Mucosa of descending colon (tissue), 3 donors: ENCODE data around the gene MLC1. TPM values are rescaled to one million over a fixed set of nuclear protein-coding genes. Genes with fewer than 3 reads are reported as not detected.

Experiments
- ATAC-seq: fragments of 200-7000 bp; cut with Tn5 transposase; one replicate; pipeline ENCODE4 v1.9.1; 2020; ENCODE audit warnings: mild to moderate bottlenecking, moderate library complexity
- DNase-seq, 3 donors: peaks; one replicate each; pipeline ENCODE4 v3.0.0-alpha.2; 2020
- H3K36me3 ChIP-seq: fragments of 200-600 bp; one replicate; pipeline ENCODE4 v1.8.0; 2021; ENCODE audit warnings: low read depth, mild to moderate bottlenecking
- H3K4me1 ChIP-seq: fragments of 200-600 bp; one replicate; pipeline ENCODE4 v1.8.0; 2021; ENCODE audit warnings: low read depth, mild to moderate bottlenecking
- H3K4me3 ChIP-seq: fragments of 200-600 bp; one replicate; pipeline ENCODE4 v1.8.0; 2021; ENCODE audit warnings: mild to moderate bottlenecking
- H3K9me3 ChIP-seq: fragments of 200-600 bp; one replicate; pipeline ENCODE4 v1.8.0; 2021; ENCODE audit warnings: mild to moderate bottlenecking
- intact Hi-C, 2 donors: fragments of 100-400 bp; cut with DNase I in 1 of 2; cut with micrococcal nuclease in 1 of 2; formaldehyde crosslinking; loops; one replicate each; pipeline versions ENCODE4 v1.11.0 to v1.11.1; 2022; cut with DNase I, micrococcal nuclease
- total RNA-seq, 3 donors: library from RNA; stranded (reverse); fragmentation: NEBNext Ultra II Directional in 2 of 3; extraction: Animal tissue kit (Norgen Biotek cat#: 25700) in 2 of 3; gene quantifications; one replicate each; pipeline versions ENCODE4 v1.2.1 to v1.2.4, GENCODE V29; 2021 to 2023
- TF ChIP-seq, protein P1 (sequence below): fragments of 200-600 bp; IDR thresholded peaks from one replicate; pipeline ENCODE4 v1.8.0; 2022; ENCODE audit warnings: antibody characterized with exemption, mild to moderate bottlenecking
- donor health status: DM: no; HTN: no; CAD: no; lungs with moderate emphysema.
- donor health status: DM: no; HTN: no; CAD: no.
- donor health status: DM: no; HTN: yes; CAD: no.

MLC1 gene
- total RNA-seq, 3 donors from 2014 or later: 0.16 TPM; not detected in 2

DNA sequence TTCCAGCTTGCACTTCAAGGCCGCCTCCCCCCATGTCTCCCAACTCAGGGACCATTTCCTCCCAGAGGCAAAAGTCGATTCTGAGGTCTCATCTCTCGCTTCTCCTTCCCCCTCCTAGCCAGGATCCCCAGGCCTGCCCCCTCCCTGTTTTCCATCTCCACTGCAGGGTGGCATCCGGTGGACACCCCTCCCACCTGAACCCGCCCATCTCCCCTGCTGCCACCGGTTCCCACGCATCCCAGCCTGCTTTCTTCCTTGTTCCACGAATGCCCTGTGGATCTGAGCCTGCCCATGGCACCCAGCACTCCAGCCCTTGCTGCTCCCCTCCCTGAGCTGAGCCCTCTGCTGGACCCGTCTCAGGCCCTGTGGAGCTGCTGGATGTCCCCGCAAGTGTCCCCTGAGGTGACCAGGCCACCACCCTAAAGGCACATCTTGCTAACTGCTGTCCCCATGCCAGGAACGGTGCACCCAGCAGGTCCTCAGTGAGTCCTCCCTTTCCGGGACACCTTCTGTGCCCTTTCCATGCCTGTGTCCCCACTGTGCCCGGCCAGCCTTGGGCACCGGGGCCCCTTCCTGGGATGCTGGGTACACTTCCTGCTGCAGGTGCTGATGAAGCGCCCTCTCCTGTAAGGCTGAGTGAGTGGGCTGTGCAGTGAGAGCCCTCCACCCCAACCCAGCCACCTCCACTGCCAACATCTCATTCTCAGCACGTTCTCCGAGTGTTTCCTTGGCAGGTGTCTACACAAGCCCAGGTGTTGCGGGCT is 73.6 kb downstream of the MLC1 start:
- intact Hi-C loops: no loop called here
- TF ChIP-seq, protein P1, sequence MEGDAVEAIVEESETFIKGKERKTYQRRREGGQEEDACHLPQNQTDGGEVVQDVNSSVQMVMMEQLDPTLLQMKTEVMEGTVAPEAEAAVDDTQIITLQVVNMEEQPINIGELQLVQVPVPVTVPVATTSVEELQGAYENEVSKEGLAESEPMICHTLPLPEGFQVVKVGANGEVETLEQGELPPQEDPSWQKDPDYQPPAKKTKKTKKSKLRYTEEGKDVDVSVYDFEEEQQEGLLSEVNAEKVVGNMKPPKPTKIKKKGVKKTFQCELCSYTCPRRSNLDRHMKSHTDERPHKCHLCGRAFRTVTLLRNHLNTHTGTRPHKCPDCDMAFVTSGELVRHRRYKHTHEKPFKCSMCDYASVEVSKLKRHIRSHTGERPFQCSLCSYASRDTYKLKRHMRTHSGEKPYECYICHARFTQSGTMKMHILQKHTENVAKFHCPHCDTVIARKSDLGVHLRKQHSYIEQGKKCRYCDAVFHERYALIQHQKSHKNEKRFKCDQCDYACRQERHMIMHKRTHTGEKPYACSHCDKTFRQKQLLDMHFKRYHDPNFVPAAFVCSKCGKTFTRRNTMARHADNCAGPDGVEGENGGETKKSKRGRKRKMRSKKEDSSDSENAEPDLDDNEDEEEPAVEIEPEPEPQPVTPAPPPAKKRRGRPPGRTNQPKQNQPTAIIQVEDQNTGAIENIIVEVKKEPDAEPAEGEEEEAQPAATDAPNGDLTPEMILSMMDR: no peak
- peaks cover 13% of the 10 kb centered on the region for H3K4me1 ChIP-seq
- H3K4me3 ChIP-seq: no peak overlapping the region
- no peak for DNase-seq
- H3K9me3 ChIP-seq: no peaks in the 10 kb centered on the region
- no peaks in the 10 kb centered on the region for H3K36me3 ChIP-seq
- no peak for ATAC-seq

DNA sequence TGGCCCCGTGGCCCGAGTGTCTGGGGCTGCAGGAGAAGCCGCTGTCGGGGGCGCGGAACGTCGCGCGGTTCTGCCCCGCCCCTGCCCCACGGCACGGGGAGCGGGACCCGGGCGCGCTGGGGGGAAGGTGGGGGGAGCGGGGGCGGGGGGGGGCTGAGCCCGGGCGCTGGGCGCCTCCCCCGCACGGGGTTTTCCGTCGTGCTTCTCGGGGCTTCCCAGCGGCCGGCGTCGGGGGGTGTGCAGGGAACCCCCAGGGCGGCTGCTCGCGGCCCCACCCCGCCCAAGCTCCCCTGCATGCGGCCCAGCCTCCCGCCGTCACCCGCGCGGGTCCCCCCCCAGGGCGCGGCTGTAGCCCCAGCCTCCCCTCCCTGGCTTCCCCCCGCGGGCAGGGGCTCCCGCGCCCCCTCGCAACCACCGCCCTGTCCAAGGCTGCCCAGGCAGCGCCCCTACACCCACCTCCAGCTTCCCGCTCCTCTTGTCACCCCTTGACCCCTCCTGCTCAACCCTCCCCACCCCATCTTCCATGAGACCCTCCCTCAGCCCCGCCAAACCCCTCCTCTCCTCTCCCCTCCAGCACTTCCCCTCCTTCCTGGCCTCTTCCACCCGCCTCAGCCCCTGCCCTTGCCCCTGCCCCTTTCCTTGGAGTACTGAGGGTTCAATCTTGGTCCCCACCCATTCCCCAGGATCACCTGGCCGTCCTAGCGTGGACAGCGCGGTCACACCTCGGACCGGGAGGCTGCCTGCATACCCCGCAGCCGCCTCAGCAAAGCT is 74.4 kb downstream of the MLC1 start:
- Histone ChIP-seq H3K9me3 (no peaks in the 10 kb centered on the region), H3K4me3 (no peak overlapping the region), H3K4me1 (peaks cover 13% of the 10 kb centered on the region), H3K36me3 (no peaks in the 10 kb centered on the region)
- TF ChIP-seq, protein P1: no peak
- peak in 2 of 3 donors; percentile 25 to 51 for DNase-seq
- no peak for ATAC-seq
- intact Hi-C loops: no loop called here

DNA sequence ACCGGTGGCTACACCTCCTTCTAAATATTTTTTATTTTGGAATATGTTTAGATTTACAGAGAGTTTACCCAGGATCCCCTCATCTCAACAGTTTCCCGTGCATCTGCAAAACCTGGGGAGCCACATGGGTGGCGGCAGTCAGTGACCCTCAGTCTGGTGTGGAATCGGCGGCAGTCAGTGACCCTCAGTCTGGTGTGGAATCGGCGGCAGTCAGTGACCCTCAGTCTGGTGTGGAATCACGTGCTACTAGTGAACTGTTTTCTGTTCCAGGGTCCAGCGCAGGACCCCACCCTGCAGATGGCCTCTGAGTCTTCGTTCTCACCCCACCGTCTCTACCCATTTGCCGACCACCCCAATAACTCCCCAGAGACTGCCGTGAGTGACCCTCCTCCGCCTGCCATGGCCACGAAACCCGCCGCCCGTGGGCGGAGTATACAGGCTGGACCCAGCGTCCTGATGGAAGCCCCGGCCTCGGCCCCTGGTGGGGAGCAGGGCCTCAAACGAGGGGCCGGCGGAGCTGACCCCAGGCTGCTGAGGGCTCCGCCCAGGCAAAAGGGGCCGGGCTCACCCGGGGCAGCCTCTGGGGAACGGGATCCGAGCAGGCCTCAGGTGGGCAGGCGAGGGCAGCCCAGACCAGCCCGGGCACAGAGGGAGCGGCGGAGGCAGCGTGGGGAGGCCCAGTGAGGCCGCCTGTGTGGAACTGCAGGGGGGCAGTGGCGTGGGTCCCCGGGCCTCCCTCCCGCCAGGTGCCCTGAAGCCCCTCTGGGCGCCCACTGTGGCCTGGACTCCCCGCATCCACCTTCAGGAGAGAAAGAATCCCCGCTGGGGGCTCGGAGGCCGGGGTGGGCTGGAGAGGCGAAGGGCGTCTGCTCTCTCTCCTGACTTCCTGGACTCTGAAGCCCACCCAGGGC is 75.2 kb downstream of the MLC1 start:
- peaks cover 12% of the 10 kb centered on the region for H3K4me1 ChIP-seq
- intact Hi-C loops: no loop called here
- DNase-seq: peak in 2 of 3 donors; percentile 26 to 46
- TF ChIP-seq, protein P1: no peak
- H3K36me3 ChIP-seq: no peaks in the 10 kb centered on the region
- no peaks in the 10 kb centered on the region for H3K9me3 ChIP-seq
- no peak overlapping the region for H3K4me3 ChIP-seq
- no peak for ATAC-seq

Other genes with a start within 250 kb of the MLC1 start
- gene ZBED4, start 231.6 kb downstream of the MLC1 start, total RNA-seq: 10 to 100 TPM; 13.7 to 18.2 (median 18.1) TPM
- gene ALG12, start 167.0 kb downstream of the MLC1 start, total RNA-seq: 10 to 100 TPM; 21.7 to 28.7 (median 25.5) TPM
- gene CRELD2, start 166.8 kb downstream of the MLC1 start, total RNA-seq: 10 to 100 TPM; 27.6 to 57.6 (median 32.2) TPM
- 100 to 1,000 TPM in 1 of 3 donors, 10 to 100 TPM in 2; 56.4 to 106 (median 58.7) TPM for gene PIM3, start 124.7 kb downstream of the MLC1 start, total RNA-seq
- gene IL17REL, start 72.7 kb downstream of the MLC1 start, total RNA-seq: under 1 TPM in 2 of 3 donors, not detected in 1; 0.09 to 0.43 TPM
- not detected for gene TTLL8, start 27.1 kb downstream of the MLC1 start, total RNA-seq
- 1 to 10 TPM in 1 of 3 donors, under 1 TPM in 2; 0.29 to 1.0 (median 0.49) TPM for gene MOV10L1, start 4.6 kb upstream of the MLC1 start, total RNA-seq
- under 1 TPM in 1 of 3 donors, not detected in 2; 0.44 TPM for gene PANX2, start 85.3 kb upstream of the MLC1 start, total RNA-seq
- 10 to 100 TPM; 36.8 to 52.6 (median 42.7) TPM for gene TRABD, start 100.5 kb upstream of the MLC1 start, total RNA-seq
- gene SELENOO, start 115.6 kb upstream of the MLC1 start, total RNA-seq: 10 to 100 TPM; 21.5 to 23.8 (median 23.1) TPM
- gene TUBGCP6, start 159.6 kb upstream of the MLC1 start, total RNA-seq: 10 to 100 TPM; 34.5 to 41.6 (median 40.5) TPM
- gene HDAC10, start 165.8 kb upstream of the MLC1 start, total RNA-seq: 10 to 100 TPM; 39.5 to 66.3 (median 47.8) TPM
- gene MAPK12, start 176.3 kb upstream of the MLC1 start, total RNA-seq: 1 to 10 TPM; 2.3 to 6.5 (median 5.2) TPM
- gene MAPK11, start 185.0 kb upstream of the MLC1 start, total RNA-seq: 1 to 10 TPM; 1.8 to 4.3 (median 3.2) TPM
- 100 to 1,000 TPM; 232 to 318 (median 250) TPM for gene PLXNB2, start 222.2 kb upstream of the MLC1 start, total RNA-seq
- 1 to 10 TPM; 2.8 to 6.3 (median 5.2) TPM for gene DENND6B, start 241.6 kb upstream of the MLC1 start, total RNA-seq